ENCODE measurements around the gene KCTD1. TPM values are rescaled to one million over a fixed set of nuclear protein-coding genes. Genes with fewer than 3 reads are reported as not detected.

Gene KCTD1
- total and polyA plus RNA-seq, 2 of the 8 experiments (the other 6 are each of a cell fraction or from before 2014, with no cell fraction given) = 7.7 to 14.0 TPM

- FAIRE-seq = no peak
- Histone ChIP-seq H3K79me2 (ENCODE audit: control insufficient read depth in 1 of 2, insufficient read depth in 2 of 2, low read length in 2 of 2) (no peaks in the 10 kb centered on the region; a peak in 1 of 4 replicates), H4K20me1 (replicated peaks in 1 of 2; ENCODE audit: control insufficient read depth in 1 of 2, insufficient read depth in 2 of 2, low read length in 2 of 2) (no peaks in the 10 kb centered on the region), H3K18ac (ENCODE audit: extremely low read depth, low read length) (no peak overlapping the region; the same call in 1 of the 2 replicates), H3K9me3 (ENCODE audit: insufficient read depth in 2 of 2, low read depth in 1 of 2, low read length in 1 of 2) (no peaks in the 10 kb centered on the region), H3K9ac (replicated peaks in 1 of 4; ENCODE audit: extremely low read depth in 1 of 4, low read depth in 3 of 4, low read length in 3 of 4) (no peak overlapping the region), H3K27ac (ENCODE audit: low read depth, low read length) (no peak overlapping the region), H2BK5ac (ENCODE audit: low read depth, low read length) (no peak overlapping the region), H3K4ac (replicated peaks; ENCODE audit: insufficient read length, low read depth, low read length) (no peak overlapping the region), H3K4me1 (replicated peaks in 1 of 4; ENCODE audit: control insufficient read depth in 3 of 4, insufficient read depth in 4 of 4, low read length in 3 of 4) (peaks cover 16 to 28% (median 21%) of the 10 kb centered on the region in 4 experiments), H3K79me1 (ENCODE audit: low read depth, low read length) (peaks cover 3% of the 10 kb centered on the region; the same call in 1 of the 2 replicates), H3K36me3 (ENCODE audit: control insufficient read depth in 2 of 4, insufficient read depth in 4 of 4, low read length in 3 of 4) (no peaks in the 10 kb centered on the region), H3K4me2 (ENCODE audit: insufficient read depth in 1 of 2, low read depth in 2 of 2, low read length in 2 of 2) (peak overlapping the region in 1 of 2 experiments; percentile 29; a peak in 1 of 4 replicates), H4K8ac (ENCODE audit: extremely low read depth, insufficient read depth, low read length) (no peak overlapping the region), H4K91ac (replicated peaks; ENCODE audit: insufficient read length, low read length) (no peak overlapping the region), H4K5ac (ENCODE audit: insufficient read length, low read depth, low read length) (no peak overlapping the region), H2BK20ac (ENCODE audit: low read length) (peak overlapping the region; percentile 40; the same call in 1 of the 2 replicates), H2BK15ac (ENCODE audit: low read length) (peak overlapping the region; percentile 48; the same call in 1 of the 2 replicates), H3K56ac (replicated peaks; ENCODE audit: insufficient read length, low read depth, low read length) (no peak overlapping the region), H3K4me3 (ENCODE audit: extremely low read depth in 1 of 4, insufficient read depth in 2 of 4, low read depth in 3 of 4, low read length in 4 of 4) (no peak overlapping the region), H2AFZ (ENCODE audit: low read length) (no peak overlapping the region), H2BK120ac (replicated peaks; ENCODE audit: low read depth, low read length) (peak overlapping the region; percentile 23), H3K23me2 (ENCODE audit: low read depth, low read length) (no peaks in the 10 kb centered on the region), H2AK5ac (ENCODE audit: low read depth, low read length) (peak overlapping the region; percentile 67; the same call in 1 of the 2 replicates), H3K23ac (ENCODE audit: insufficient read length) (no peak overlapping the region), H3K14ac (ENCODE audit: insufficient read length) (no peak overlapping the region), H2BK12ac (ENCODE audit: low read depth, low read length) (peak overlapping the region; percentile 95; the same call in 1 of the 2 replicates), H3K27me3 (replicated peaks in 1 of 4; ENCODE audit: control insufficient read depth in 3 of 4, extremely low read depth in 1 of 4, insufficient read depth in 3 of 4, low read length in 3 of 4) (no peaks in the 10 kb centered on the region)
- no peak for DNase-seq (ENCODE audit: low read depth in 1 of 2, low spot score in 2 of 2)
- ChIA-PET POLR2A (ENCODE audit: partially characterized antibody) (no interaction called here), CTCF (ENCODE audit: partially characterized antibody) (interaction anchor here (0.6 to 1.2 kb wide), 3 partner anchors 23 to 56 kb away, joined by 3 to 5 read pairs (median 3); no protein-coding TSS in a partner anchor)
- no peak for TF ChIP-seq CHD2 (IDR thresholded peaks at IDR 0.05; ENCODE audit: low read length)
- TF ChIP-seq E2F6 (IDR thresholded peaks at IDR 0.05) = 0 out of 2 replicates have a peak, but pooled peaks have one; percentile 14
- WGBS, 2 experiments (ENCODE audit: extremely low coverage in 1 of 2, insufficient coverage in 1 of 2, insufficient read length in 1 of 2, insufficient replicate concordance in 2 of 2, low coverage in 1 of 2, low lambda C conversion rate in 2 of 2, missing lambda C conversion rate in 1 of 2) = 74% methylated on average over 4 of the region's 4 CpGs; no CpG with 5 or more reads in 1 of the 2 experiments
Measured at GRCh38 chr18:26524504-26525351, 23.6 kb downstream of the KCTD1 start.

Data from H1 (cell line).